ENCODE results near the gene TMEM30A.

DNA sequence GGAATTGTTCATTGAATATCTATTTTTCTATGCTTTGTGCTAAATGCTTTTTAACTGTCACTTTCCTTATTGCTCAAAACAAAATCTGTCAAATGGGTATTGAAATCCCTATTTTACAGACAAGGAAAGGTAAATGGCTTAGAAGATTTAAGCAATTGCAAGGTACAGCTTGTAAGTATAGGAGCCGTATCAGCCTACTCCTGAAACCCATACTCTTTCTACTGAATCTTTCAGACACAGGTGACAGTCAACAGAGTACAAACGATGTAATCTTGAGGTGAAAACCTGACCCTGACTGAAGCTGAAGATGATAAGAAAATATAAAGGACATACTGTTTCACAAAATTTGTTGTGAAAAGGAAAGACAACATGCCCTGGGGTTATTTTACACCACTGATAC is 34.0 kb downstream of the TMEM30A start:
- TF ChIP-seq, protein P1, sequence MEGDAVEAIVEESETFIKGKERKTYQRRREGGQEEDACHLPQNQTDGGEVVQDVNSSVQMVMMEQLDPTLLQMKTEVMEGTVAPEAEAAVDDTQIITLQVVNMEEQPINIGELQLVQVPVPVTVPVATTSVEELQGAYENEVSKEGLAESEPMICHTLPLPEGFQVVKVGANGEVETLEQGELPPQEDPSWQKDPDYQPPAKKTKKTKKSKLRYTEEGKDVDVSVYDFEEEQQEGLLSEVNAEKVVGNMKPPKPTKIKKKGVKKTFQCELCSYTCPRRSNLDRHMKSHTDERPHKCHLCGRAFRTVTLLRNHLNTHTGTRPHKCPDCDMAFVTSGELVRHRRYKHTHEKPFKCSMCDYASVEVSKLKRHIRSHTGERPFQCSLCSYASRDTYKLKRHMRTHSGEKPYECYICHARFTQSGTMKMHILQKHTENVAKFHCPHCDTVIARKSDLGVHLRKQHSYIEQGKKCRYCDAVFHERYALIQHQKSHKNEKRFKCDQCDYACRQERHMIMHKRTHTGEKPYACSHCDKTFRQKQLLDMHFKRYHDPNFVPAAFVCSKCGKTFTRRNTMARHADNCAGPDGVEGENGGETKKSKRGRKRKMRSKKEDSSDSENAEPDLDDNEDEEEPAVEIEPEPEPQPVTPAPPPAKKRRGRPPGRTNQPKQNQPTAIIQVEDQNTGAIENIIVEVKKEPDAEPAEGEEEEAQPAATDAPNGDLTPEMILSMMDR (IDR thresholded peaks at IDR 0.05): no peak
- no peak for TF ChIP-seq POLR2A (IDR thresholded peaks at IDR 0.05)

Measured in heart left ventricle (tissue), 13 donors.